Calu3 (cell line): ENCODE results near the gene LRRC2. TPM values are rescaled to one million over a fixed set of nuclear protein-coding genes. Genes with fewer than 3 reads are reported as not detected.

Experiments
- BruUV-seq: library from RNA; stranded (reverse); fragments of 400-500 nt; replicated peaks from 2 replicates; lab custom pipeline; 2021; lab: Mats Ljungman, UMichigan
- CTCF ChIA-PET: fragments of 300-600 bp; sonication (Branson Sonifier 250); formaldehyde crosslinking; loops from one replicate; lab custom pipeline; 2022; ENCODE audit warnings: antibody characterized with exemption; lab: Charles Lee
- DNase-seq: peaks from one replicate; pipeline ENCODE4 v3.0.0; 2022
- H3K27ac Mint-ChIP-seq: one replicate; pipeline ENCODE4 v1.8.0; 2022; ENCODE audit warnings: mixed read lengths; ENCODE audit not compliant: unreplicated experiment
- H3K27me3 Mint-ChIP-seq: one replicate; pipeline ENCODE4 v1.8.0; 2022; ENCODE audit warnings: mixed read lengths; ENCODE audit not compliant: unreplicated experiment
- H3K36me3 Mint-ChIP-seq: one replicate; pipeline ENCODE4 v1.8.0; 2022; ENCODE audit warnings: mild to moderate bottlenecking, moderate library complexity, mixed read lengths; ENCODE audit not compliant: insufficient read depth, unreplicated experiment
- H3K4me1 Mint-ChIP-seq: one replicate; pipeline ENCODE4 v1.8.0; 2022; ENCODE audit warnings: mild to moderate bottlenecking, low read depth, mixed read lengths; ENCODE audit not compliant: unreplicated experiment
- H3K4me3 Mint-ChIP-seq: one replicate; pipeline ENCODE4 v1.8.0; 2022; ENCODE audit warnings: mild to moderate bottlenecking, low read depth, moderate library complexity, mixed read lengths; ENCODE audit not compliant: unreplicated experiment
- H3K9me3 Mint-ChIP-seq: one replicate; pipeline ENCODE4 v1.8.0; 2022; ENCODE audit warnings: low read depth, mixed read lengths; ENCODE audit not compliant: unreplicated experiment
- CTCF ChIP-seq: fragments of 200-600 bp; IDR thresholded peaks from one replicate; pipeline ENCODE4 v1.8.0; 2022; ENCODE audit warnings: antibody characterized with exemption; ENCODE audit not compliant: unreplicated experiment
- intact Hi-C: fragments of 100-400 bp; cut with micrococcal nuclease; formaldehyde crosslinking; loops from one replicate; pipeline ENCODE4 v1.10.0; 2022; ENCODE audit not compliant: unreplicated experiment
- total RNA-seq: library from RNA; stranded (reverse); gene quantifications from 2 replicates; pipeline ENCODE4 v1.2.3, GENCODE V29; 2022

Gene LRRC2
- total RNA-seq, 1 experiment from 2014 or later: not detected

DNA sequence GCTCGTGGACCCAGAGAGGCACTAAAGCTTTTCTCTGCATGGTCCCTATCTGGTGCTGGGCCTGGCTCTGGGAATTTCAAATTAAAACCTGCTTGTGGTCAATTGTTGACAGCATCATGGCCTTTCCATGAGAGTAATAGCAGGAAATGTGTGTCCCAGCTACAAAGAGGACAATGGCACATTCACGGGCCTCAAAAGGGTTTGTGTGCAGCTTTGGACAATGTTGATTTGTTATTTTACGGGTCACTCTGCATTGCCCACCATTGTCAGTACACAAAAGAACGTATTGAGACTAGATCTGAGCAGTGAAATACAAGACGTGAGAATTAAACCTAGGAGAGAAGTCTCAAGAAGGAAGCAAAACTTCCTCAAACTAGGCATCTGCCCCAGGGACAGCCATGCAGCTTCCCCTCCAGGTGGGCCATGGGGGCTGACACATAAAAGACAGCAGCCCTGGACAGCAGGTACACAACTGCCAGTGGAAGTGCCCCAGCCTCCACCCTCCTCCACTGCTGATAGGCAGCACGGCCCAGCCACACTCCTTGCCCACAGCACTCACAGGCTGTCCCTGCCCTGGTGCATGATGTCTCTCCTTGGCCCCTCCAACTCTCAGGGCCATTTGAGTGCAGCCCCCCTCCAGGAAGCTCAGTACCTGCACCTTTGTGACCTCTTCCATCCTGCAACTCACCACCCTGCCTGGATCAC, 85.5 kb downstream of the LRRC2 start:
- no TSS peak for BruUV-seq
- no peaks in the 10 kb centered on the region for H3K4me1 Mint-ChIP-seq
- CTCF ChIA-PET: no interaction called here

GRCh38 chr3:46479696-46480095, 86.4 kb downstream of the LRRC2 start:
- peaks cover 93% of the 10 kb centered on the region for H3K27me3 Mint-ChIP-seq
- intact Hi-C loops: no loop called here
- H3K4me1 Mint-ChIP-seq: no peaks in the 10 kb centered on the region
- no peak for TF ChIP-seq CTCF
- no peak overlapping the region for H3K4me3 Mint-ChIP-seq
- no peaks in the 10 kb centered on the region for H3K36me3 Mint-ChIP-seq
- CTCF ChIA-PET: interaction anchor here (0.6 kb wide), 1 partner anchor 9 kb away, joined by 3 read pairs; no protein-coding TSS in a partner anchor
- H3K9me3 Mint-ChIP-seq: peaks cover 2% of the 10 kb centered on the region
- H3K27ac Mint-ChIP-seq: no peak overlapping the region
- DNase-seq: no peak
- BruUV-seq: no TSS peak

More for the DNA sequence above, 85.5 kb downstream of the LRRC2 start:
- H3K4me3 Mint-ChIP-seq: no peak overlapping the region
- H3K9me3 Mint-ChIP-seq: no peaks in the 10 kb centered on the region
- intact Hi-C loops: no loop called here
- no peaks in the 10 kb centered on the region for H3K36me3 Mint-ChIP-seq
- H3K27ac Mint-ChIP-seq: no peak overlapping the region
- no peak for DNase-seq
- no peak for TF ChIP-seq CTCF
- H3K27me3 Mint-ChIP-seq: peaks cover 83% of the 10 kb centered on the region

DNA sequence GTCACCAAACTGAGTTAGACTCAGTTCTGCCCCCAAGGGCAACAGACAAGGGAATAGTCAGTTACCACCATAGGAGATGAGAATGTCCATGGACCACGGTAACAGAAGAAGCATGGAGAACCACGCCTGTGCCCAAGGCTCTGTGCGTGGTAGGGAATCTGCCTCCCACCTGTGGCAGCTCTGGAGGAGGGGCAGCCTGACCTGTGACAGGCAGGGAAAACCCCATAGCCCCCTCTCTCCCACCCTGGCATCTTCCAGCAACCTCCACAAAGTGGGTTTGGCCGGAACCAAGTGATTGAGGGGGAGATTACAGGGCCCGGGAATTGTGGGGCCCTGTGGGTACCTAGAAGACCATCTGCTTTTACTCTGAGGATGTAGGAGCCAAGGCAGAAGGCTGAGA, 87.1 kb downstream of the LRRC2 start:
- H3K27me3 Mint-ChIP-seq: peaks cover 100% of the 10 kb centered on the region
- no TSS peak for BruUV-seq

GRCh38 chr3:46478341-46478740, 87.8 kb downstream of the LRRC2 start:
- Mint-ChIP-seq H3K4me1 (no peaks in the 10 kb centered on the region), H3K27ac (no peak overlapping the region), H3K27me3 (peaks cover 100% of the 10 kb centered on the region), H3K4me3 (no peak overlapping the region), H3K9me3 (peaks cover 6% of the 10 kb centered on the region), H3K36me3 (no peaks in the 10 kb centered on the region)
- CTCF ChIA-PET: no interaction called here
- DNase-seq: no peak
- intact Hi-C loops: no loop called here
- no peak for TF ChIP-seq CTCF
- no TSS peak for BruUV-seq

More for the DNA sequence above, 87.1 kb downstream of the LRRC2 start:
- no peak overlapping the region for H3K4me3 Mint-ChIP-seq
- no peak for DNase-seq
- no peak for TF ChIP-seq CTCF
- CTCF ChIA-PET: no interaction called here
- peaks cover 6% of the 10 kb centered on the region for H3K9me3 Mint-ChIP-seq
- H3K4me1 Mint-ChIP-seq: no peaks in the 10 kb centered on the region
- H3K27ac Mint-ChIP-seq: no peak overlapping the region
- intact Hi-C loops: no loop called here
- no peaks in the 10 kb centered on the region for H3K36me3 Mint-ChIP-seq
